ENCODE results near the gene SOX13. TPM values are rescaled to one million over a fixed set of nuclear protein-coding genes. Genes with fewer than 3 reads are reported as not detected.

The SOX13 gene
- total RNA-seq, 1 experiment from 2014 or later, result 31.5 TPM

DNA sequence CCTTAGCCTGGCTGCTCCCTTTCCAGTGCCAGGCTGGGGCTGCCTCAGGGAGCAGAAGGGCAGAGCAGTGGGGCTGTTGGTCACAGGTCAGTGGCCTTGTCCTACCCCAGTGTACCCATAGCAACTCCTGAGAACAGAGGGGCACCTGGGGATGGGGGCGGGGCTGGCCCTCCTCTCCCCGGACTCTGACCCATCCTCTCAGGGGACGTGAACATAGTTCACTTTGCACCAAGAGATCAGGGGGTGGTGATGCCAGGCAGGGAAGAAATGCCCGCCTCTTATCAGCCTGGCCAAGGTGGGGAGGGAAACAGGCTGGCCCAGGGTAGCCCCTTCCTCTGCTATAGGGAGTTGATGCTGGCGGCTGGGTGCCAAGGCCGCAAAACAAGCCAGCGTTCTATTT is 74.0 kb downstream of the SOX13 start:
- BruUV-seq (replicated peaks), result no TSS peak
- H3K36me3 ChIP-seq (ENCODE audit: control insufficient read depth, insufficient read depth, low read length), result no peaks in the 10 kb centered on the region; the same call in 1 of the 2 replicates
- peaks cover 22% of the 10 kb centered on the region for H3K4me1 Mint-ChIP-seq (ENCODE audit: low read depth, unreplicated experiment)
- peaks cover 34% of the 10 kb centered on the region for H3K4me1 ChIP-seq
- no peak overlapping the region for H3K4me3 Mint-ChIP-seq (ENCODE audit: unreplicated experiment)
- H3K9me3 ChIP-seq, result no peaks in the 10 kb centered on the region
- no peaks in the 10 kb centered on the region for H3K9me3 Mint-ChIP-seq (ENCODE audit: unreplicated experiment)
- intact Hi-C loops (cut with micrococcal nuclease; ENCODE audit: unreplicated experiment), result no loop called here
- no peaks in the 10 kb centered on the region for H3K27me3 Mint-ChIP-seq (ENCODE audit: insufficient read depth, unreplicated experiment)
- TF ChIP-seq, protein P1, sequence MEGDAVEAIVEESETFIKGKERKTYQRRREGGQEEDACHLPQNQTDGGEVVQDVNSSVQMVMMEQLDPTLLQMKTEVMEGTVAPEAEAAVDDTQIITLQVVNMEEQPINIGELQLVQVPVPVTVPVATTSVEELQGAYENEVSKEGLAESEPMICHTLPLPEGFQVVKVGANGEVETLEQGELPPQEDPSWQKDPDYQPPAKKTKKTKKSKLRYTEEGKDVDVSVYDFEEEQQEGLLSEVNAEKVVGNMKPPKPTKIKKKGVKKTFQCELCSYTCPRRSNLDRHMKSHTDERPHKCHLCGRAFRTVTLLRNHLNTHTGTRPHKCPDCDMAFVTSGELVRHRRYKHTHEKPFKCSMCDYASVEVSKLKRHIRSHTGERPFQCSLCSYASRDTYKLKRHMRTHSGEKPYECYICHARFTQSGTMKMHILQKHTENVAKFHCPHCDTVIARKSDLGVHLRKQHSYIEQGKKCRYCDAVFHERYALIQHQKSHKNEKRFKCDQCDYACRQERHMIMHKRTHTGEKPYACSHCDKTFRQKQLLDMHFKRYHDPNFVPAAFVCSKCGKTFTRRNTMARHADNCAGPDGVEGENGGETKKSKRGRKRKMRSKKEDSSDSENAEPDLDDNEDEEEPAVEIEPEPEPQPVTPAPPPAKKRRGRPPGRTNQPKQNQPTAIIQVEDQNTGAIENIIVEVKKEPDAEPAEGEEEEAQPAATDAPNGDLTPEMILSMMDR (IDR thresholded peaks at IDR 0.05; ENCODE audit: insufficient read depth in 1 of 2, low read depth in 1 of 2, low read length in 1 of 2, severe bottlenecking in 1 of 2, unreplicated experiment in 1 of 2), result no peak
- H3K4me3 ChIP-seq (ENCODE audit: low read depth, low read length), result no peak overlapping the region
- H3K36me3 Mint-ChIP-seq (ENCODE audit: insufficient read depth, unreplicated experiment), result no peaks in the 10 kb centered on the region
- CTCF ChIA-PET, result no interaction called here
- POLR2A ChIA-PET, result no interaction called here
- H3K27me3 ChIP-seq (replicated peaks; ENCODE audit: control insufficient read depth, insufficient read depth, low read length), result no peaks in the 10 kb centered on the region
- H3K27ac Mint-ChIP-seq (ENCODE audit: unreplicated experiment), result no peak overlapping the region
- DNase-seq, result no peak

DNA sequence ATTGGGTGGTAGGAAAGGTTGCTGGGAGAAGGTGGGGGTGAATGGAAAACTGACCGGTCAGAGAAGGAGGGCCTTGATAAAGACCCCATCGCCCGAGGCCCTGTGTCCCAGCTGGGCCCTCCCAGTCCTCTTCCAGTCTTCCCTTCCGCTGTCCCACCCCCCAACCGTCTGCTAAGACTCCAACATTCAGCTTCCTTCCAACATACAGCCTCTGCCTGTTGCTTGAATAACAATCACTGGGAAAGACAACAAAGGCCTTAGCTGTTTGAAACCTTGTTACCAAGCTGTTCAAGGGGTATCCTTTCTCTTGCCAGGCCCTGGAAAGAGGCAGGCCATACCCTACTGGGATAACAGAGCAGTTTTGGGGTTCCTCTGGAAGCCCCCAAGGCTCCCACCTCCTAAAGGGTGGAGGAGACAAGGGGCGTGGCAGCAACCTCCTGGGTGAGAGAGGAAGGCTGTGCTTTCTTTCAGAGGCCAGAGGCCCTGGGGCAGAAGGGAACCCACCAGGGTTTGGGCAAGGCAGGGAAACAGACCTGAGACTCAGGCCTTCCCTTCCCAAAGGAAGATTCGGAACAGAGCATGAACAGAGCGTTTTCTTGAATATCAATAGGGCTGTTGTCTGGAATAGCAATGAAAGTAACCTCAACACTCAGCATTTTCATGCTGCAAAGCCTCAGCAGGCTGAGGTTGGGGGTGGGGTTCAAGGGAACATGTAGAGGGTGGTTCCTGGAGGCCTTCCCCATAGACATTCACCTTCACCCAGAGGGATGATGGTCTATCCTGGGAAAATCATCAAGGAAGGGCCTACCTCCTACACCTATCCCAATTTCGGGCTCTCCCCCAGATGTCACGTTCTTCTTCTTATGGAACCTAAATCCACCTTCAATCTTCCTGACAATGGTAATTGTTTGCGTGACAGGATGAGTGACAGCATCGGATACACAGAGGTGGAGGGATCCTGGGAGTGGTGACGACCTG is 74.8 kb downstream of the SOX13 start:
- Mint-ChIP-seq H3K9me3 (ENCODE audit: unreplicated experiment) (no peaks in the 10 kb centered on the region), H3K4me3 (ENCODE audit: unreplicated experiment) (no peak overlapping the region), H3K36me3 (ENCODE audit: insufficient read depth, unreplicated experiment) (no peaks in the 10 kb centered on the region), H3K4me1 (ENCODE audit: low read depth, unreplicated experiment) (peaks cover 16% of the 10 kb centered on the region), H3K27ac (ENCODE audit: unreplicated experiment) (no peak overlapping the region), H3K27me3 (ENCODE audit: insufficient read depth, unreplicated experiment) (no peaks in the 10 kb centered on the region)
- TF ChIP-seq, protein P1 (IDR thresholded peaks at IDR 0.05; ENCODE audit: insufficient read depth in 1 of 2, low read depth in 1 of 2, low read length in 1 of 2, severe bottlenecking in 1 of 2, unreplicated experiment in 1 of 2), result no peak
- Histone ChIP-seq H3K36me3 (ENCODE audit: control insufficient read depth, insufficient read depth, low read length) (no peaks in the 10 kb centered on the region; the same call in 1 of the 2 replicates), H3K9me3 (no peaks in the 10 kb centered on the region), H3K4me1 (peaks cover 31% of the 10 kb centered on the region), H3K27me3 (replicated peaks; ENCODE audit: control insufficient read depth, insufficient read depth, low read length) (no peaks in the 10 kb centered on the region), H3K4me3 (ENCODE audit: low read depth, low read length) (no peak overlapping the region)
- DNase-seq, result no peak
- BruUV-seq (replicated peaks), result no TSS peak
- POLR2A ChIA-PET, result interaction anchor here (0.5 kb wide), 1 partner anchor 11 kb away, joined by 4 read pairs; no protein-coding TSS in a partner anchor
- intact Hi-C loops (cut with micrococcal nuclease; ENCODE audit: unreplicated experiment), result no loop called here
- CTCF ChIA-PET, result interaction anchor here (0.5 kb wide), 1 partner anchor 259 kb away, joined by 3 read pairs; no protein-coding TSS in a partner anchor

DNA sequence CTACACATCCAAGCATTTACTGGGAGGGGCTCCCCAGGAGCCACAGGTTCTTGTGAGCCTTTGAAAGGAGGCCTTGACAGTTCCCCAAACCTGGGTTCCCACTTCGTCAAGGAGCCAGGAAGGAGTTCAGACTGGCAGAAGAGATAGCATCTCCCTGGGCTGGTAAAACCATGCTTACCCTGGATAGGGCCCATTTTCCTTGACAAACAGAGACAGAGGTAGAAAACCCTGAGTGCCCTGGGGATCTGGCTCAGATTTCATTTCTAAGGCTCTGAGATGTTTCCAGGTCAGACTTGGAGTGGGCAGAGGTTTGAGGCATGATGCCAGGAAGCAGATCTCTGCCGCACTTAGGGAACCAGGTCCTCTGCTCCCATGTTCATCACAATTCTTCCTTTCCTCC is 76.2 kb downstream of the SOX13 start:
- Mint-ChIP-seq H3K36me3 (ENCODE audit: insufficient read depth, unreplicated experiment) (no peaks in the 10 kb centered on the region), H3K4me3 (ENCODE audit: unreplicated experiment) (no peak overlapping the region), H3K4me1 (ENCODE audit: low read depth, unreplicated experiment) (peaks cover 16% of the 10 kb centered on the region), H3K9me3 (ENCODE audit: unreplicated experiment) (no peaks in the 10 kb centered on the region), H3K27me3 (ENCODE audit: insufficient read depth, unreplicated experiment) (no peaks in the 10 kb centered on the region), H3K27ac (ENCODE audit: unreplicated experiment) (no peak overlapping the region)
- no peak for DNase-seq
- CTCF ChIA-PET, result no interaction called here
- Histone ChIP-seq H3K4me1 (peaks cover 22% of the 10 kb centered on the region), H3K27me3 (replicated peaks; ENCODE audit: control insufficient read depth, insufficient read depth, low read length) (no peaks in the 10 kb centered on the region), H3K9me3 (no peaks in the 10 kb centered on the region), H3K4me3 (ENCODE audit: low read depth, low read length) (no peak overlapping the region), H3K36me3 (ENCODE audit: control insufficient read depth, insufficient read depth, low read length) (no peaks in the 10 kb centered on the region; the same call in 1 of the 2 replicates)
- intact Hi-C loops (cut with micrococcal nuclease; ENCODE audit: unreplicated experiment), result no loop called here
- no TSS peak for BruUV-seq (replicated peaks)
- POLR2A ChIA-PET, result interaction anchor here (0.6 kb wide), 1 partner anchor 324 kb away, joined by 4 read pairs; no protein-coding TSS in a partner anchor
- TF ChIP-seq, protein P1 (IDR thresholded peaks at IDR 0.05; ENCODE audit: insufficient read depth in 1 of 2, low read depth in 1 of 2, low read length in 1 of 2, severe bottlenecking in 1 of 2, unreplicated experiment in 1 of 2), result no peak
